ENCODE results near the gene CCND3. TPM values are rescaled to one million over a fixed set of nuclear protein-coding genes. Genes with fewer than 3 reads are reported as not detected.
A peak's percentile ranks its signal among the peaks of the same experiment; 100 is the strongest.

The CCND3 gene
- total and polyA plus RNA-seq, 2 experiments from 2014 or later: 19.7 to 30.9 TPM

GRCh38 chr6:41927253-41927652, 14.4 kb downstream of the CCND3 start (continued):
- TF ChIP-seq CTCF (conservative IDR thresholded peaks at IDR 0.05; ENCODE audit: low read depth in 2 of 2): no peak

- Mint-ChIP-seq H3K4me3 (peak overlapping the region; percentile 99), H3K27ac (peak overlapping the region; percentile 100), H3K4me1 (peaks cover 19% of the 10 kb centered on the region), H3K9me3 (no peaks in the 10 kb centered on the region), H3K27me3 (ENCODE audit: insufficient read depth, low read depth, poor library complexity) (peaks cover 15% of the 10 kb centered on the region), H3K36me3 (ENCODE audit: low read depth) (peaks cover 43% of the 10 kb centered on the region)
- Histone ChIP-seq H3K4me2 (peak overlapping the region; percentile 88), H3K27me3 (ENCODE audit: insufficient read depth) (no peaks in the 10 kb centered on the region), H2AFZ (no peak overlapping the region), H3K27ac (ENCODE audit: low read depth) (no peak overlapping the region), H3K9me2 (ENCODE audit: insufficient read depth) (no peaks in the 10 kb centered on the region), H3K4me1 (ENCODE audit: insufficient read depth) (peaks cover 15% of the 10 kb centered on the region), H3F3A (replicated peaks; ENCODE audit: low read depth) (peaks cover 9% of the 10 kb centered on the region), H4K20me1 (replicated peaks; ENCODE audit: insufficient read depth) (peaks cover 40% of the 10 kb centered on the region), H3K4me3 (peak overlapping the region; percentile 75), H3K36me3 (ENCODE audit: insufficient read depth) (peaks cover 17% of the 10 kb centered on the region), H3K79me2 (replicated peaks; ENCODE audit: insufficient read depth) (peaks cover 87% of the 10 kb centered on the region)
- DNase-seq (ENCODE audit: low spot score): peak; percentile 31
- no peak for ATAC-seq
- TF ChIP-seq ETS1 (IDR thresholded peaks at IDR 0.05) (no peak), STAT1 (IDR thresholded peaks at IDR 0.05; ENCODE audit: unreplicated experiment) (no peak), JUNB (IDR thresholded peaks at IDR 0.05; ENCODE audit: unreplicated experiment) (no peak), ZNF331 (CRISPR knock-in tag; IDR thresholded peaks at IDR 0.05; ENCODE audit: low read depth) (no peak), ZNF462 (CRISPR knock-in tag; IDR thresholded peaks at IDR 0.05) (no peak), EZH2 (IDR thresholded peaks at IDR 0.05; ENCODE audit: low read depth, unreplicated experiment) (no peak), POLR2AphosphoS5 (IDR thresholded peaks at IDR 0.05; ENCODE audit: low read depth) (no peak), CTCF (conservative IDR thresholded peaks at IDR 0.05; ENCODE audit: low read depth in 2 of 2) (no peak), EZH2phosphoT487 (IDR thresholded peaks at IDR 0.05; ENCODE audit: unreplicated experiment) (no peak), REST (IDR thresholded peaks at IDR 0.05; ENCODE audit: unreplicated experiment) (no peak)
Observed at GRCh38 chr6:41922154-41922553, 19.5 kb downstream of the CCND3 start.
